ENCODE results near the gene NAPSA.

DNA sequence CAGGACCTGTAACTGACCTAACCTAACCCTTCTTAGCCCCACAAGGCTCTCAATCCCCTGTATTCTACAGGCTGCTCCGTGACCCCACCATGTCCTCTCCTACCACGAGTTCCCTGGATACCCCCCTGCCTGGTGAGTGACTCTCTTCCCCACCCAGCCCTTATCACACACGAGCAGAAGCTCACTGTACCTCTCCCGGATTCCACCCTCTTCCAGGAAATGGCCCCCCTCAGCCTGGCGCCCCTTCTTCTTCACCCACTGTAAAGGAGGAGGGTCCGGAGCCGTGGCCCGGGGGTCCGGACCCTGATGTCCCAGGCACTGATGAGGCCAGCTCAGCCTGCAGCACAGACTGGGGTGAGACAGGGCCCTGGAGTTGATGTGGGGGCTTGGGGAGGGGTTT is 12.1 kb upstream of the NAPSA start:
- TF ChIP-seq, protein P1, sequence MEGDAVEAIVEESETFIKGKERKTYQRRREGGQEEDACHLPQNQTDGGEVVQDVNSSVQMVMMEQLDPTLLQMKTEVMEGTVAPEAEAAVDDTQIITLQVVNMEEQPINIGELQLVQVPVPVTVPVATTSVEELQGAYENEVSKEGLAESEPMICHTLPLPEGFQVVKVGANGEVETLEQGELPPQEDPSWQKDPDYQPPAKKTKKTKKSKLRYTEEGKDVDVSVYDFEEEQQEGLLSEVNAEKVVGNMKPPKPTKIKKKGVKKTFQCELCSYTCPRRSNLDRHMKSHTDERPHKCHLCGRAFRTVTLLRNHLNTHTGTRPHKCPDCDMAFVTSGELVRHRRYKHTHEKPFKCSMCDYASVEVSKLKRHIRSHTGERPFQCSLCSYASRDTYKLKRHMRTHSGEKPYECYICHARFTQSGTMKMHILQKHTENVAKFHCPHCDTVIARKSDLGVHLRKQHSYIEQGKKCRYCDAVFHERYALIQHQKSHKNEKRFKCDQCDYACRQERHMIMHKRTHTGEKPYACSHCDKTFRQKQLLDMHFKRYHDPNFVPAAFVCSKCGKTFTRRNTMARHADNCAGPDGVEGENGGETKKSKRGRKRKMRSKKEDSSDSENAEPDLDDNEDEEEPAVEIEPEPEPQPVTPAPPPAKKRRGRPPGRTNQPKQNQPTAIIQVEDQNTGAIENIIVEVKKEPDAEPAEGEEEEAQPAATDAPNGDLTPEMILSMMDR (IDR thresholded peaks at IDR 0.05): no peak
- TF ChIP-seq, protein P2, sequence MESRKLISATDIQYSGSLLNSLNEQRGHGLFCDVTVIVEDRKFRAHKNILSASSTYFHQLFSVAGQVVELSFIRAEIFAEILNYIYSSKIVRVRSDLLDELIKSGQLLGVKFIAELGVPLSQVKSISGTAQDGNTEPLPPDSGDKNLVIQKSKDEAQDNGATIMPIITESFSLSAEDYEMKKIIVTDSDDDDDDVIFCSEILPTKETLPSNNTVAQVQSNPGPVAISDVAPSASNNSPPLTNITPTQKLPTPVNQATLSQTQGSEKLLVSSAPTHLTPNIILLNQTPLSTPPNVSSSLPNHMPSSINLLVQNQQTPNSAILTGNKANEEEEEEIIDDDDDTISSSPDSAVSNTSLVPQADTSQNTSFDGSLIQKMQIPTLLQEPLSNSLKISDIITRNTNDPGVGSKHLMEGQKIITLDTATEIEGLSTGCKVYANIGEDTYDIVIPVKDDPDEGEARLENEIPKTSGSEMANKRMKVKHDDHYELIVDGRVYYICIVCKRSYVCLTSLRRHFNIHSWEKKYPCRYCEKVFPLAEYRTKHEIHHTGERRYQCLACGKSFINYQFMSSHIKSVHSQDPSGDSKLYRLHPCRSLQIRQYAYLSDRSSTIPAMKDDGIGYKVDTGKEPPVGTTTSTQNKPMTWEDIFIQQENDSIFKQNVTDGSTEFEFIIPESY (IDR thresholded peaks at IDR 0.05; ENCODE audit: borderline replicate concordance, low read depth): no peak
- TF ChIP-seq RAD21 (IDR thresholded peaks at IDR 0.05; ENCODE audit: low read length) (no peak), SIN3A (IDR thresholded peaks at IDR 0.05; ENCODE audit: borderline replicate concordance, low read depth, low read length) (no peak), RFX5 (IDR thresholded peaks at IDR 0.05; ENCODE audit: low read length) (no peak), POLR2AphosphoS5 (IDR thresholded peaks at IDR 0.05; ENCODE audit: low read depth, low read length) (no peak)
